ENCODE measurements around the gene VPS45.

VPS45 gene

GRCh38 chr1:150151291-150152181 lies 84.0 kb downstream of the VPS45 start:
- Histone ChIP-seq H3K27me3 (ENCODE audit: insufficient read depth, low read length, poor library complexity) (no peaks in the 10 kb centered on the region), H3K36me3 (ENCODE audit: insufficient read depth, low read length) (peaks cover 61% of the 10 kb centered on the region), H3K9ac (ENCODE audit: low read depth, low read length) (peak overlapping the region; percentile 88), H3K4me2 (ENCODE audit: insufficient read depth, low read length) (peak overlapping the region; percentile 64), H3K4me3 (ENCODE audit: low read depth in 1 of 2, low read length in 2 of 2) (peak overlapping the region; percentile 62 to 69), H2AFZ (ENCODE audit: low read depth, low read length) (peak overlapping the region; percentile 36; the same call in 1 of the 2 replicates), H3K9me3 (ENCODE audit: insufficient read depth, low read length, severe bottlenecking) (no peaks in the 10 kb centered on the region), H3K27ac (ENCODE audit: low read length) (peak overlapping the region; percentile 97), H3K79me2 (ENCODE audit: insufficient read depth, low read length) (peaks cover 74% of the 10 kb centered on the region), H4K20me1 (ENCODE audit: insufficient read depth, low read length) (peaks cover 31% of the 10 kb centered on the region), H3K4me1 (ENCODE audit: insufficient read depth, low read length) (peaks cover 67% of the 10 kb centered on the region)
- TF ChIP-seq CTCF (IDR thresholded peaks at IDR 0.05; ENCODE audit: borderline replicate concordance, extremely low read depth, low read length, poor library complexity, severe bottlenecking) (no peak), EZH2 (IDR thresholded peaks at IDR 0.05; ENCODE audit: borderline replicate concordance, low read depth, low read length, severe bottlenecking) (no peak)
- peak; percentile 70 for ATAC-seq (ENCODE audit: insufficient read depth, low read depth)
- peak; percentile 92 for DNase-seq

DNA sequence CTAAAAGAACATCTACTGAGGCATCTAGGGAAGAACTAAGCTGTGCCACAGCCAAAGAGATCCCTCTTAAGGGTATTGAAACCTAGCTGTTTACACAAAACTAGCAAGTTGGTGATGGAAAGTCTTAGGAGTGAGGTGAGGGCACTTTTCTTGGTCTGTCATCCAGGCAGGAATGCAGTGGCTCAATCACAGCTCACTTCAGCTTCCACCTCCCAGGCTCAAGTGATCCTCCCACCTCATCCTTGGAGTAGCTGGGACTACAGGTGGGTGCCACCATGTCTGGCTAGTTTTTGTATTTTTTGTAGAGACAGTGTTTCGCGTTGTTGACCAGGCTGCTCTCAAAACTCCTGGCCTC lies 84.6 kb downstream of the VPS45 start:
- H3K4me1 ChIP-seq (ENCODE audit: insufficient read depth, low read length) = peaks cover 66% of the 10 kb centered on the region
- no peak overlapping the region for H2AFZ ChIP-seq (ENCODE audit: low read depth, low read length)
- TF ChIP-seq CTCF (IDR thresholded peaks at IDR 0.05; ENCODE audit: borderline replicate concordance, extremely low read depth, low read length, poor library complexity, severe bottlenecking) = no peak
- TF ChIP-seq EZH2 (IDR thresholded peaks at IDR 0.05; ENCODE audit: borderline replicate concordance, low read depth, low read length, severe bottlenecking) = no peak
- H3K36me3 ChIP-seq (ENCODE audit: insufficient read depth, low read length) = peaks cover 67% of the 10 kb centered on the region
- peak overlapping the region; percentile 97 for H3K27ac ChIP-seq (ENCODE audit: low read length)
- H3K27me3 ChIP-seq (ENCODE audit: insufficient read depth, low read length, poor library complexity) = no peaks in the 10 kb centered on the region
- H4K20me1 ChIP-seq (ENCODE audit: insufficient read depth, low read length) = peaks cover 37% of the 10 kb centered on the region
- peak overlapping the region in 1 of 2 experiments; percentile 62; a peak in 2 of 4 replicates for H3K4me3 ChIP-seq (ENCODE audit: low read depth in 1 of 2, low read length in 2 of 2)
- H3K4me2 ChIP-seq (ENCODE audit: insufficient read depth, low read length) = peak overlapping the region; percentile 64
- H3K9ac ChIP-seq (ENCODE audit: low read depth, low read length) = peak overlapping the region; percentile 88
- no peaks in the 10 kb centered on the region for H3K9me3 ChIP-seq (ENCODE audit: insufficient read depth, low read length, severe bottlenecking)
- ATAC-seq (ENCODE audit: insufficient read depth, low read depth) = no peak
- DNase-seq = no peak
- H3K79me2 ChIP-seq (ENCODE audit: insufficient read depth, low read length) = peaks cover 74% of the 10 kb centered on the region

DNA sequence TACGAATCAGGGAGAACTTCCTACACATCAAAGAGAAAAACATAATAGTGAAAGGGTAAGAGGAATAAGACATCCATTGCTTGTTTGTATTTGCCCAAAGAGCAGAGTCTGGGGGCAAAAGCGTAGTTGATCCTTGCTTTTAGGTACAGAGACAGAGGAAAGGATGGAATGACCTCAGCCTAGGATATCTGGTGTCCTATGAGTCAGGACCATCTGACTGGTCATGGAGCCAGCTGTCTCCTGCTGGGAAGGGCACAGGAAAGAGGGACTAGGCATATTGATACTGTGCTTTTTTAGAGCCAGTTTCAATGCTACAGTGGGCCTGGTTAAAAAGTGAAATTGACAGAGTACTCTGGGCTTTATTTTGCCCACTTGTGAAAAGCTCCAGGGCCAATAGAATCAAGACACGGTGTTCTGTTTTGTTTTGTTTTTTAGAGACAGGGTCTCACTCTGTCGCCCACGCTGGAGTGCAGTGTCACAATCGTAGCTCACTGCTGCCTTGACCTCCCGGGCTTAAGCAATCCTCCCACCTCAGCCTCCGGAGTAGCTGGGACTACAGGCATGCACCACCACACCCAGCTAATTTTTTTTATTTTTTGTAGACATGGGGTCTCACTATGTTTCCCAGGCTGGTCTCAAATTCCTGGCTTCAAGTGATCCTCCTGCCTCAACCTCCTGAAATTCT lies 85.3 kb downstream of the VPS45 start:
- ATAC-seq (ENCODE audit: insufficient read depth, low read depth) = no peak
- no peak for TF ChIP-seq CTCF (IDR thresholded peaks at IDR 0.05; ENCODE audit: borderline replicate concordance, extremely low read depth, low read length, poor library complexity, severe bottlenecking)
- TF ChIP-seq EZH2 (IDR thresholded peaks at IDR 0.05; ENCODE audit: borderline replicate concordance, low read depth, low read length, severe bottlenecking) = no peak
- H3K27me3 ChIP-seq (ENCODE audit: insufficient read depth, low read length, poor library complexity) = no peaks in the 10 kb centered on the region
- H3K36me3 ChIP-seq (ENCODE audit: insufficient read depth, low read length) = peaks cover 74% of the 10 kb centered on the region
- H3K4me2 ChIP-seq (ENCODE audit: insufficient read depth, low read length) = peak overlapping the region; percentile 64
- DNase-seq = no peak
- H3K9ac ChIP-seq (ENCODE audit: low read depth, low read length) = no peak overlapping the region
- H3K9me3 ChIP-seq (ENCODE audit: insufficient read depth, low read length, severe bottlenecking) = no peaks in the 10 kb centered on the region
- no peak overlapping the region for H2AFZ ChIP-seq (ENCODE audit: low read depth, low read length)
- peak overlapping the region in 1 of 2 experiments; percentile 2; a peak in 1 of 4 replicates for H3K4me3 ChIP-seq (ENCODE audit: low read depth in 1 of 2, low read length in 2 of 2)
- H4K20me1 ChIP-seq (ENCODE audit: insufficient read depth, low read length) = peaks cover 44% of the 10 kb centered on the region
- peak overlapping the region; percentile 97 for H3K27ac ChIP-seq (ENCODE audit: low read length)
- peaks cover 74% of the 10 kb centered on the region for H3K79me2 ChIP-seq (ENCODE audit: insufficient read depth, low read length)
- peaks cover 67% of the 10 kb centered on the region for H3K4me1 ChIP-seq (ENCODE audit: insufficient read depth, low read length)
